Mammary epithelial cell (primary cell): ENCODE measurements around the gene SPATS1.

ENCODE experiments used
- EZH2 ChIP-seq: IDR thresholded peaks from 2 replicates; pipeline ENCODE4 v1.6.1; 2012; ENCODE audit warnings: low read length, inconsistent platforms, borderline replicate concordance
- TF ChIP-seq, protein P1 (sequence below), 2 donors: IDR thresholded peaks in 1 of 2; conservative IDR thresholded peaks in 1 of 2; 2 replicates each; pipeline ENCODE4 v1.5.1; 2011 to 2012; ENCODE audit warnings: inconsistent platforms in 2 of 2, low read length in 2 of 2, mild to moderate bottlenecking in 2 of 2, control low read depth in 1 of 2, low read depth in 1 of 2; ENCODE audit not compliant: insufficient read depth in 1 of 2; ENCODE audit errors: extremely low read depth in 1 of 2

- TF ChIP-seq, protein P1, sequence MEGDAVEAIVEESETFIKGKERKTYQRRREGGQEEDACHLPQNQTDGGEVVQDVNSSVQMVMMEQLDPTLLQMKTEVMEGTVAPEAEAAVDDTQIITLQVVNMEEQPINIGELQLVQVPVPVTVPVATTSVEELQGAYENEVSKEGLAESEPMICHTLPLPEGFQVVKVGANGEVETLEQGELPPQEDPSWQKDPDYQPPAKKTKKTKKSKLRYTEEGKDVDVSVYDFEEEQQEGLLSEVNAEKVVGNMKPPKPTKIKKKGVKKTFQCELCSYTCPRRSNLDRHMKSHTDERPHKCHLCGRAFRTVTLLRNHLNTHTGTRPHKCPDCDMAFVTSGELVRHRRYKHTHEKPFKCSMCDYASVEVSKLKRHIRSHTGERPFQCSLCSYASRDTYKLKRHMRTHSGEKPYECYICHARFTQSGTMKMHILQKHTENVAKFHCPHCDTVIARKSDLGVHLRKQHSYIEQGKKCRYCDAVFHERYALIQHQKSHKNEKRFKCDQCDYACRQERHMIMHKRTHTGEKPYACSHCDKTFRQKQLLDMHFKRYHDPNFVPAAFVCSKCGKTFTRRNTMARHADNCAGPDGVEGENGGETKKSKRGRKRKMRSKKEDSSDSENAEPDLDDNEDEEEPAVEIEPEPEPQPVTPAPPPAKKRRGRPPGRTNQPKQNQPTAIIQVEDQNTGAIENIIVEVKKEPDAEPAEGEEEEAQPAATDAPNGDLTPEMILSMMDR (conservative IDR thresholded peaks at IDR 0.05 in 1 of 2, IDR thresholded peaks at IDR 0.05 in 1 of 2; ENCODE audit: extremely low read depth in 1 of 2, insufficient read depth in 1 of 2, low read depth in 1 of 2, low read length in 2 of 2) = no peak
- TF ChIP-seq EZH2 = no peak
These were observed 8.5 kb upstream of the SPATS1 start for GRCh38 chr6:44333942-44334341.
